ENCODE data around the gene NABP1. TPM values are rescaled to one million over a fixed set of nuclear protein-coding genes. Genes with fewer than 3 reads are reported as not detected.

Gene NABP1
- total RNA-seq, 1 donor from 2014 or later = 6.4 TPM

- Mint-ChIP-seq H3K27me3 (no peaks in the 10 kb centered on the region), H3K27ac (no peak overlapping the region), H3K4me1 (ENCODE audit: low read depth) (peaks cover 25% of the 10 kb centered on the region), H3K4me3 (ENCODE audit: low read depth) (no peak overlapping the region), H3K9me3 (ENCODE audit: low read depth) (no peaks in the 10 kb centered on the region), H3K36me3 (ENCODE audit: insufficient read depth) (peaks cover under 1% of the 10 kb centered on the region)
- TF ChIP-seq CTCF (IDR thresholded peaks at IDR 0.05; ENCODE audit: unreplicated experiment) = no peak
- no peak for DNase-seq (ENCODE audit: low spot score, unreplicated experiment)
Measured at GRCh38 chr2:191687867-191688266, 9.9 kb downstream of the NABP1 start.

GRCh38 chr2:191688934-191689695, 11.2 kb downstream of the NABP1 start:
- peaks cover 25% of the 10 kb centered on the region for H3K4me1 Mint-ChIP-seq (ENCODE audit: low read depth)
- no peaks in the 10 kb centered on the region for H3K27me3 Mint-ChIP-seq
- H3K4me3 Mint-ChIP-seq (ENCODE audit: low read depth) = peak overlapping the region; percentile 39
- DNase-seq (ENCODE audit: low spot score, unreplicated experiment) = no peak
- no peak for TF ChIP-seq CTCF (IDR thresholded peaks at IDR 0.05; ENCODE audit: unreplicated experiment)
- H3K36me3 Mint-ChIP-seq (ENCODE audit: insufficient read depth) = no peaks in the 10 kb centered on the region
- H3K27ac Mint-ChIP-seq = peak overlapping the region; percentile 95
- peaks cover 2% of the 10 kb centered on the region for H3K9me3 Mint-ChIP-seq (ENCODE audit: low read depth)

- H3K27me3 Mint-ChIP-seq = no peaks in the 10 kb centered on the region
- no peak overlapping the region for H3K27ac Mint-ChIP-seq
- peaks cover 2% of the 10 kb centered on the region for H3K9me3 Mint-ChIP-seq (ENCODE audit: low read depth)
- H3K4me1 Mint-ChIP-seq (ENCODE audit: low read depth) = peaks cover 25% of the 10 kb centered on the region
- H3K36me3 Mint-ChIP-seq (ENCODE audit: insufficient read depth) = no peaks in the 10 kb centered on the region
- TF ChIP-seq CTCF (IDR thresholded peaks at IDR 0.05; ENCODE audit: unreplicated experiment) = no peak
- no peak overlapping the region for H3K4me3 Mint-ChIP-seq (ENCODE audit: low read depth)
- no peak for DNase-seq (ENCODE audit: low spot score, unreplicated experiment)
Measured at GRCh38 chr2:191690327-191690726, 12.4 kb downstream of the NABP1 start.

GRCh38 chr2:191691016-191691735, 13.2 kb downstream of the NABP1 start:
- Mint-ChIP-seq H3K4me1 (ENCODE audit: low read depth) (peaks cover 25% of the 10 kb centered on the region), H3K27me3 (no peaks in the 10 kb centered on the region), H3K36me3 (ENCODE audit: insufficient read depth) (no peaks in the 10 kb centered on the region), H3K4me3 (ENCODE audit: low read depth) (no peak overlapping the region), H3K9me3 (ENCODE audit: low read depth) (peaks cover 2% of the 10 kb centered on the region), H3K27ac (no peak overlapping the region)
- no peak for DNase-seq (ENCODE audit: low spot score, unreplicated experiment)
- TF ChIP-seq CTCF (IDR thresholded peaks at IDR 0.05; ENCODE audit: unreplicated experiment) = peak; percentile 76

- no peak for TF ChIP-seq CTCF (IDR thresholded peaks at IDR 0.05; ENCODE audit: unreplicated experiment)
- Mint-ChIP-seq H3K27me3 (no peaks in the 10 kb centered on the region), H3K4me1 (ENCODE audit: low read depth) (peaks cover 25% of the 10 kb centered on the region), H3K27ac (no peak overlapping the region), H3K9me3 (ENCODE audit: low read depth) (peaks cover 2% of the 10 kb centered on the region), H3K4me3 (ENCODE audit: low read depth) (no peak overlapping the region), H3K36me3 (ENCODE audit: insufficient read depth) (no peaks in the 10 kb centered on the region)
- DNase-seq (ENCODE audit: low spot score, unreplicated experiment) = no peak
Measured at GRCh38 chr2:191691898-191692297, 14.0 kb downstream of the NABP1 start.
